HepG2 (cell line): Measurements from ENCODE around the gene TCERG1L. TPM values are rescaled to one million over a fixed set of nuclear protein-coding genes. Genes with fewer than 3 reads are reported as not detected.

Experiments
- ATAC-seq: fragments of 200-7000 bp; cut with Tn5 transposase; 3 replicates; pipeline ENCODE4 v1.9.1; 2020; ENCODE audit warnings: mild to moderate bottlenecking, moderate library complexity
- BruUV-seq: library from RNA; stranded (reverse); fragments of 400-500 nt; replicated peaks from 2 replicates; lab custom pipeline; 2021; lab: Mats Ljungman, UMichigan
- CTCF ChIA-PET: fragments of 300-600 bp; formaldehyde crosslinking; extraction: SDS; loops from one replicate; lab custom pipeline; 2021; ENCODE audit warnings: low total read pairs, inconsistent platforms, low intra/inter-chr PET ratio; lab: Yijun Ruan, JAX
- POLR2A ChIA-PET: fragments of 350-600 bp; sonication (Branson Sonifier 250); formaldehyde crosslinking; loops from one replicate; lab custom pipeline; 2020; ENCODE audit warnings: antibody characterized with exemption, inconsistent platforms; lab: Yijun Ruan, JAX
- DNase-seq: peaks from one replicate; pipeline ENCODE4 v3.0.0-alpha.2; 2015; ENCODE audit warnings: low spot score
- FAIRE-seq: peaks from 3 replicates; lab custom pipeline; 2011; peaks lifted over from hg19 to GRCh38; lab: Jason Lieb, UNC
- H2AFZ ChIP-seq: one replicate; pipeline ENCODE4 v1.6.1; 2011; ENCODE audit warnings: low read length, inconsistent platforms
- H3K27ac ChIP-seq: fragments of 300-600 bp; 3 replicates; pipeline ENCODE4 v1.8.0; 2011; ENCODE audit warnings: mixed run types, mild to moderate bottlenecking, mixed read lengths, low read length, inconsistent platforms; ENCODE audit not compliant: insufficient read depth; ENCODE audit errors: extremely low read length
- H3K27me3 ChIP-seq, 2 experiments: fragments of 200-600 bp in 1 of 2; 2 replicates in 1 of 2; 3 replicates in 1 of 2; pipeline versions ENCODE4 v1.6.0 to v1.8.0; 2011; ENCODE audit warnings: low read length in 2 of 2, mild to moderate bottlenecking in 2 of 2, moderate library complexity in 2 of 2, inconsistent platforms in 1 of 2; ENCODE audit not compliant: insufficient read depth in 2 of 2, control insufficient read depth in 1 of 2
- H3K36me3 ChIP-seq, 2 experiments: fragments of 200-600 bp in 1 of 2; replicated peaks in 1 of 2; 2 replicates in 1 of 2; 3 replicates in 1 of 2; pipeline versions ENCODE4 v1.5.1 to v1.8.0; 2011; ENCODE audit warnings: low read length in 2 of 2, inconsistent platforms in 1 of 2; ENCODE audit not compliant: insufficient read depth in 2 of 2, control insufficient read depth in 1 of 2
- H3K4me1 ChIP-seq: 2 replicates; pipeline ENCODE4 v1.5.1; 2012; ENCODE audit warnings: low read length, inconsistent platforms; ENCODE audit not compliant: insufficient read depth
- H3K4me2 ChIP-seq: 2 replicates; pipeline ENCODE4 v1.6.0; 2011; ENCODE audit warnings: low read depth, low read length, inconsistent platforms
- H3K4me3 ChIP-seq, 3 experiments: fragments of 200-600 bp in 1 of 3; sonication (generic), shearing (Covaris generic) in 1 of 3; replicated peaks in 1 of 3; 2 replicates each; pipeline ENCODE4 v1.5.1; 2011 to 2016; ENCODE audit warnings: low read length in 3 of 3, inconsistent platforms in 2 of 3, low read depth in 2 of 3, mild to moderate bottlenecking in 2 of 3, control low read depth in 1 of 3, mixed read lengths in 1 of 3; ENCODE audit not compliant: insufficient read depth in 1 of 3
- H3K79me2 ChIP-seq: one replicate; pipeline ENCODE4 v1.6.1; 2011; ENCODE audit warnings: low read length, inconsistent platforms; ENCODE audit not compliant: insufficient read depth
- H3K9ac ChIP-seq: 2 replicates; pipeline ENCODE4 v1.6.0; 2011; ENCODE audit warnings: mild to moderate bottlenecking, low read depth, low read length, inconsistent platforms; ENCODE audit not compliant: insufficient read depth
- H3K9me3 ChIP-seq: 2 replicates; pipeline ENCODE4 v1.5.1; 2012; ENCODE audit warnings: mild to moderate bottlenecking, low read length
- H4K20me1 ChIP-seq: 2 replicates; pipeline ENCODE4 v1.6.0; 2011; ENCODE audit warnings: inconsistent platforms, mild to moderate bottlenecking, low read length, moderate library complexity; ENCODE audit not compliant: insufficient read depth
- KDM6A ChIP-seq: IDR thresholded peaks from 2 replicates; pipeline ENCODE4 v1.6.1; 2016; ENCODE audit warnings: low read depth
- MNT ChIP-seq: fragments of 450-650 bp; IDR thresholded peaks from 2 replicates; pipeline ENCODE4 v1.6.1; 2016
- THAP11 ChIP-seq: IDR thresholded peaks from 2 replicates; pipeline ENCODE4 v1.6.1; 2016; ENCODE audit warnings: missing biosample characterization, missing genetic modification reagents
- THRA ChIP-seq: sonication (generic); formaldehyde crosslinking; IDR thresholded peaks from 2 replicates; pipeline ENCODE4 v1.4.0; 2020; ENCODE audit warnings: missing genetic modification reagents, borderline replicate concordance
- ZHX2 ChIP-seq, 2 experiments: sonication (generic) in 1 of 2; formaldehyde crosslinking in 1 of 2; IDR thresholded peaks; 2 replicates each; pipeline versions ENCODE4 v1.6.1 to v1.9.0; 2014 to 2022; ENCODE audit warnings: antibody characterized with exemption in 1 of 2, borderline replicate concordance in 1 of 2, inconsistent platforms in 1 of 2, low read depth in 1 of 2, missing genetic modification reagents in 1 of 2
- WGBS: methylation state at CpG from one replicate; pipeline ENCODE4 v1.1.6; 2017; ENCODE audit warnings: low lambda C conversion rate; 5-methylcytosine and 5-hydroxymethylcytosine counted together
- in situ Hi-C: cut with HindIII; loops from 2 replicates; pipeline ENCODE4 v1.10.0; 2017; ENCODE audit warnings: low pct_unique_long_range_greater_than_20kb; ENCODE audit not compliant: extremely low pct_ligation_motif_present
- intact Hi-C: fragments of 100-400 bp; cut with micrococcal nuclease; formaldehyde crosslinking; loops from one replicate; pipeline ENCODE4 v1.10.0; 2022; ENCODE audit not compliant: unreplicated experiment
- polyA plus RNA-seq, 8 experiments: library from polyadenylated mRNA; depleted of rRNA in 3 of 8; stranded (reverse) in 7 of 8; unstranded in 1 of 8; fragments of >200 nt; fragmentation: Illumina TruSeq in 4 of 8; extraction: Trizol in 4 of 8; gene quantifications; 2 replicates each; pipeline versions ENCODE4 v1.2.1 to v1.2.3, GENCODE V29; 2011 to 2016; ENCODE audit warnings: low read depth in 4 of 8, missing spikeins in 1 of 8, mixed read lengths in 1 of 8; ENCODE audit not compliant: insufficient read depth in 1 of 8
- total RNA-seq, 5 experiments: library from RNA; depleted of rRNA; stranded (reverse); fragments of >200 nt; fragmentation: Illumina TruSeq; extraction: Trizol; gene quantifications; 2 replicates each; pipeline ENCODE4 v1.2.3, GENCODE V29; 2016; ENCODE audit warnings: low read depth in 1 of 5

TCERG1L gene
- total and polyA plus RNA-seq, 2 of the 13 experiments (the other 11 are each of a cell fraction or from before 2014, with no cell fraction given) = not detected

GRCh38 chr10:131074682-131075081 lies 236.8 kb downstream of the TCERG1L start (continued):
- no peak for TF ChIP-seq ZHX2 (IDR thresholded peaks at IDR 0.05; ENCODE audit: low read depth)
- no peak for TF ChIP-seq ZHX2 (CRISPR knock-in tag; IDR thresholded peaks at IDR 0.05; ENCODE audit: borderline replicate concordance)
- no peak for TF ChIP-seq THAP11
- no peak for TF ChIP-seq KDM6A

GRCh38 chr10:131073469-131074035 lies 238.0 kb downstream of the TCERG1L start:
- Histone ChIP-seq H4K20me1 (no peaks in the 10 kb centered on the region), H3K4me3 (no peak overlapping the region), H3K4me2 (no peak overlapping the region), H3K27ac (no peak overlapping the region), H3K9me3 (no peaks in the 10 kb centered on the region), H3K9ac (no peak overlapping the region), H3K79me2 (no peaks in the 10 kb centered on the region), H2AFZ (no peak overlapping the region), H3K27me3 (peaks cover 3 to 18% of the 10 kb centered on the region in 2 experiments; a peak in 3 of 5 replicates), H3K36me3 (no peaks in the 10 kb centered on the region), H3K4me1 (no peaks in the 10 kb centered on the region)
- ATAC-seq = no peak
- intact Hi-C loops (no loop called here), in situ Hi-C loops (no loop called here)
- CTCF ChIA-PET = no interaction called here
- 30% methylated on average over 2 of the region's 11 CpGs for WGBS
- POLR2A ChIA-PET = no interaction called here
- DNase-seq = no peak
- 0 out of 2 replicates have a peak, but pooled peaks have one; percentile 10 for TF ChIP-seq MNT
- TF ChIP-seq THRA (CRISPR knock-in tag) = no peak
- FAIRE-seq = no peak
- BruUV-seq = no TSS peak
